Aorta (tissue), 5 donors: ENCODE measurements around the gene ACSS2. TPM values are rescaled to one million over a fixed set of nuclear protein-coding genes. Genes with fewer than 3 reads are reported as not detected.

Experiments used
- ATAC-seq: fragments of 200-7000 bp; cut with Tn5 transposase; one replicate; pipeline ENCODE4 v1.9.1; 2022; ENCODE audit warnings: moderate library complexity; ENCODE audit not compliant: low FRiP score
- DNase-seq, 2 donors: peaks; one replicate each; pipeline ENCODE4 v3.0.0-alpha.2; 2020
- H3K27ac ChIP-seq, 2 donors: one replicate each; pipeline ENCODE4 v1.5.1; 2013; ENCODE audit warnings: low read length in 2 of 2, mild to moderate bottlenecking in 2 of 2, moderate library complexity in 2 of 2, control low read depth in 1 of 2, inconsistent platforms in 1 of 2, low read depth in 1 of 2
- H3K27me3 ChIP-seq, 2 donors: one replicate each; pipeline ENCODE4 v1.6.1; 2013; ENCODE audit warnings: control low read depth in 1 of 2, low read length in 1 of 2, mild to moderate bottlenecking in 1 of 2, moderate library complexity in 1 of 2; ENCODE audit not compliant: insufficient read depth in 2 of 2, control insufficient read depth in 1 of 2
- H3K36me3 ChIP-seq, 2 donors: one replicate each; pipeline ENCODE4 v1.6.1; 2013; ENCODE audit warnings: control low read depth in 1 of 2, low read length in 1 of 2, mild to moderate bottlenecking in 1 of 2; ENCODE audit not compliant: insufficient read depth in 2 of 2, control insufficient read depth in 1 of 2
- H3K4me1 ChIP-seq, 2 donors: one replicate each; pipeline ENCODE4 v1.6.1; 2013; ENCODE audit warnings: low read length in 2 of 2, control low read depth in 1 of 2, mild to moderate bottlenecking in 1 of 2, moderate library complexity in 1 of 2; ENCODE audit not compliant: insufficient read depth in 2 of 2, control insufficient read depth in 1 of 2
- H3K4me3 ChIP-seq, 2 donors: one replicate each; pipeline ENCODE4 v1.5.1; 2013; ENCODE audit warnings: low read length in 2 of 2, control low read depth in 1 of 2, mild to moderate bottlenecking in 1 of 2
- H3K9me3 ChIP-seq: one replicate; pipeline ENCODE4 v1.6.1; 2013; ENCODE audit warnings: mild to moderate bottlenecking, low read length; ENCODE audit not compliant: control insufficient read depth
- WGBS, 2 donors: extraction: QIAGEN DNeasy Blood & Tissue Kit; methylation state at CpG; one replicate each; pipeline ENCODE4 v1.1.7; 2013; 5-methylcytosine and 5-hydroxymethylcytosine counted together
- intact Hi-C, 2 donors: fragments of 100-400 bp; cut with DNase I; formaldehyde crosslinking; loops; one replicate each; pipeline versions ENCODE4 v1.14.2 to v1.15.0; 2022
- polyA plus RNA-seq, 2 donors: library from polyadenylated mRNA; stranded (reverse); fragments of 200-250 nt; gene quantifications; one replicate each; pipeline ENCODE4 v1.2.3, GENCODE V29; 2013
- total RNA-seq, 2 donors: library from RNA; stranded (reverse); fragmentation: NEBNext Ultra II Directional; extraction: Animal tissue kit (Norgen Biotek cat#: 25700); gene quantifications; one replicate each; pipeline ENCODE4 v1.2.1, GENCODE V29; 2021
- donor health status: healthy with polysubstance abuse.
- donor health status: Bipolar disorder and iron deficiency.
- donor health status: DM: no; HTN: no; CAD: no.
- donor health status: DM: no; HTN: no; CAD: no.
- donor health status: DM: yes; HTN: yes; CAD: no.

ACSS2 gene
- total and polyA plus RNA-seq, 4 donors = 59.4 to 99.0 (median 76.1) TPM

DNA sequence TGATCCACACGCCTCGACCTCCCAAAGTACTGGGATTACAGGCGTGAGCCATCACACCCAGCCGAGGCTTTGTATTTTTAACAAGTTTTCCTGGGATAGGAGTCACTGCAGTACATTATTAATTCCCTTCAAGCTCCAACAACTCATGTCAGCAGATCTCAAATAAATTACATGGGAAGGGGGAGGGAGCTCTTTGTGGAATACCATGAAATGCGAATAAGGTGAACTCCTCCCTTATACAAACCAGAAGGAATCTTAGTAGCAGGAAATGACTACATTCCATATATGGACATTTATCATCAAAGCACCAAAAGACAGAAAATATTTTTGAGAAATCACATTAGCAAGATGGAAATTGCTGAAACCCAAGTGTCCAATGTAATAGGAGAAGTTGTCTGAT, 76.3 kb downstream of the ACSS2 start:
- H3K27me3 ChIP-seq = no peaks in the 10 kb centered on the region
- no peak overlapping the region for H3K4me3 ChIP-seq
- H3K4me1 ChIP-seq = no peaks in the 10 kb centered on the region
- 71 to 78% methylated on average over 5 of the region's 5 CpGs for WGBS, 2 donors
- intact Hi-C loops = no loop called here
- no peaks in the 10 kb centered on the region for H3K9me3 ChIP-seq
- no peaks in the 10 kb centered on the region for H3K36me3 ChIP-seq
- DNase-seq (no peak), ATAC-seq (no peak)
- no peak overlapping the region for H3K27ac ChIP-seq

DNA sequence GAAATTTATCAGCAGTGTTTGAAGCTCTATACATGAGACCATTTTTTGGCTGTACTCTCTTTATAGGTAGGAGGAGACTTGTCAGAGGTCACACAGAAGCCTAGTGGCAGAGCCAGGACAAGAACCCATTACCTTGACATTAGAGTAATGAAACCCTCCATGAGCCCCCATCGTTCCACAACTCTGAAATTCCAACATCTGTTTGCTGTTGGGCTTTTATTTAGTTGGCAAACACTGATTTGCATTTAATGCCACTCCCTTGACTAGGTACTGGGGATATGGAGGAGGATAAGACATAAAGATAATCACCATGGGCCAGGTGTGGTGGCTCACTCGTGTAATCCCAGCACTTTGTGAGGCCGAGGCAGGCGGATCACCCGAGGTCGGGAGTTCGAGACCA, 77.5 kb downstream of the ACSS2 start:
- intact Hi-C loops = loop anchor here in 1 of 2 donors (2.0 kb wide), 1 partner anchor 79 kb away; no protein-coding TSS in a partner anchor
- Histone ChIP-seq H3K4me3 (no peak overlapping the region), H3K9me3 (no peaks in the 10 kb centered on the region), H3K36me3 (no peaks in the 10 kb centered on the region), H3K4me1 (no peaks in the 10 kb centered on the region), H3K27ac (no peak overlapping the region), H3K27me3 (no peaks in the 10 kb centered on the region)
- 92 to 93% methylated on average over 7 of the region's 7 CpGs for WGBS, 2 donors
- DNase-seq (no peak), ATAC-seq (no peak)

DNA sequence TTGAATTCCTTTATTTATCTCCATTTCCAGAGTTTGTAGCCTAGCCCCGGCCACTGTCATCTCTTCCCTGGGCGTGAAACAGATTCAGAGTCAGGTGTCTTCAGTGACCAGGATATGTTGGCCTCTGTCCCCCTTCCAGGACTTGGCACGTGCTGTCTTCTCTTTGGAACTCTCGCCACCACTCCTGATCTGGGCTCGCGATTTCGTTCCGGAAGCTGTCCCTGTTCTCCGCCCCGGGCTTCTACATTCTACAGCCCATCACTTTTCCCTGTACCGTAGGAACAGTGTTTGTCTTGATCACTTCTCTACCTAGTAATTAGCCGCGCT, 78.5 kb downstream of the ACSS2 start:
- Histone ChIP-seq H3K27ac (no peak overlapping the region), H3K27me3 (no peaks in the 10 kb centered on the region), H3K36me3 (no peaks in the 10 kb centered on the region), H3K9me3 (no peaks in the 10 kb centered on the region), H3K4me1 (no peaks in the 10 kb centered on the region), H3K4me3 (peak overlapping the region; percentile 21 to 37)
- no peak for DNase-seq
- 5% methylated on average over 13 of the region's 13 CpGs for WGBS, 2 donors
- intact Hi-C loops = loop anchor here (1.0 to 5.0 kb wide), 4 partner anchors 48 to 137 kb away; partner anchors contain the start of gene TRPC4AP (in 1 of the 2)
- ATAC-seq = no peak

DNA sequence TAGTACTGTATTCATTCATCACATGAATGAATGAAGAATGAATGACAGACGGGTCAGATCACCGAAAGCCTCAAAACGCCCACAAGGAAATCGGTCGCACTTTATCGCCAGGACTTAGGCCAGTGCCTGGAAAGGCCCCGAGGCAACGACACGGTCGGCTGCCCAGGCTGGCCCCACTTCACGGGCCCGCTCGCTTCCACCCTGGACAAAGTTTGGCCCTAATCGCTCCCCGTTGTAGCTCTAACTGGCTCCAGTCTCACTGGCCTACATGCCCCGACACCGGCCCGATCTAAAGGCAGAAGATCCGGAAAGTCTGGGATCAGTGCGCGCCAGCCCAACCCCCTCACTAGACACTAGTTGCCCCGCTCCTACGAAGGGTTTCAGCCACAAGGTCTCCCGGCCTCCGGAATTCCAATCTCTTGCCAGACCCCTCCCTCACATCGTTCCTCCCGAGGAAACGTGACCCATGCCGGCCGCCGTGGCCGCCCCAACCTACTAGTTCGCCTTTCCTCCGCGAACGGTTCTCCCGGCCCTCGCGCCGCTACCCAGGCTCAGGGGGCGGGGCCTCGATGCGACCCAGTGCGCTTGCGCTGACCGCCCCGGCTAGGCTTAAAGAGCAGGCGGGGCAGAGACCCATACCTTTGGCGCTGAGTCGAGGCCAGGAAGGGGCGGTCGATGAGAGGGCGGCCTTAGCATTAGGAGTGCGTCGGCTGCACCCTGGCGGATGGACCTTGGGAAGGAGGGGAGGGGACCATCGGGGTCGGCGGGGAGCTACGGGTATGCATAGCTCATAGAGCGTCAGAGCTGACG, 79.0 kb downstream of the ACSS2 start, which contains the start of the genes GSS and MYH7B:
Gene GSS, minus strand, starts transcription at position 576 of the 810 bp plus-strand sequence. CDS start 3,954 bp downstream, outside the sequence.
Gene MYH7B, plus strand, starts transcription at position 638 of the 810 bp plus-strand sequence. CDS start 22,138 bp downstream, outside the sequence.
- H3K4me3 ChIP-seq = peak within 1 kb of the TSS; percentile 21 to 37
- peak within 1 kb of the TSS in 1 of 2 donors; percentile 62 for H3K27ac ChIP-seq
- DNase-seq (peak; percentile 99 to 100), ATAC-seq (peak; percentile 98)
- no peaks in the 10 kb centered on the region for H3K4me1 ChIP-seq
- intact Hi-C loops = loop anchor here (1.0 to 5.0 kb wide), 4 partner anchors 48 to 137 kb away; partner anchors contain the start of gene TRPC4AP (in 1 of the 2)
- 0 to 1% methylated on average over 60 to 62 of the region's 62 CpGs for WGBS, 2 donors
- no peaks in the 10 kb centered on the region for H3K9me3 ChIP-seq
- no peaks in the 10 kb centered on the region for H3K36me3 ChIP-seq
- H3K27me3 ChIP-seq = no peaks in the 10 kb centered on the region

DNA sequence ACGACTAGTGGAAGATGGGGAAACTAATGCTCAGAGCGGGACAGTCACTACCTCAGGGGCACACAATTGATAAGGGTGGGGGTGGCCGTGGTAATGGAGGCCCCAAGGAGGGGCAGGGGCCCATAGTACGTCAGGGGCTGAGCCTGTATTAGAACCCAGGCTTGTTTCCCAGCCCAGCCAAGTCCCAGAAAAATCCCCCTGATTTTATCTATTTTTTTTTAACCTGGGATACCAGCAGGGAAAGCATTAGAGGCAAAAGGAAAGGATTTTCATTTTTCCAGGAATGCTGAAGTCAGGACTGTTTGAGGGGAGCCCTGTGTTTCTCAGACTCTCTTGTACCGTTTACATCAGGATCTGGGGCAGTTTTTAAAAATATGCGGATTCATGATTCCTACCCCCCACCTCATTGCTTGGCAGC, 79.6 kb downstream of the ACSS2 start:
- H3K27ac ChIP-seq = peak overlapping the region in 1 of 2 donors; percentile 62
- intact Hi-C loops = loop anchor here in 1 of 2 donors (5.0 kb wide), 2 partner anchors 49 to 136 kb away; partner anchors contain the start of gene TRPC4AP
- ATAC-seq (no peak), DNase-seq (no peak)
- H3K4me1 ChIP-seq = no peaks in the 10 kb centered on the region
- no peaks in the 10 kb centered on the region for H3K27me3 ChIP-seq
- H3K9me3 ChIP-seq = no peaks in the 10 kb centered on the region
- 5 to 8% methylated on average over 6 of the region's 6 CpGs for WGBS, 2 donors
- peak overlapping the region; percentile 10 to 11 for H3K4me3 ChIP-seq
- H3K36me3 ChIP-seq = no peaks in the 10 kb centered on the region

DNA sequence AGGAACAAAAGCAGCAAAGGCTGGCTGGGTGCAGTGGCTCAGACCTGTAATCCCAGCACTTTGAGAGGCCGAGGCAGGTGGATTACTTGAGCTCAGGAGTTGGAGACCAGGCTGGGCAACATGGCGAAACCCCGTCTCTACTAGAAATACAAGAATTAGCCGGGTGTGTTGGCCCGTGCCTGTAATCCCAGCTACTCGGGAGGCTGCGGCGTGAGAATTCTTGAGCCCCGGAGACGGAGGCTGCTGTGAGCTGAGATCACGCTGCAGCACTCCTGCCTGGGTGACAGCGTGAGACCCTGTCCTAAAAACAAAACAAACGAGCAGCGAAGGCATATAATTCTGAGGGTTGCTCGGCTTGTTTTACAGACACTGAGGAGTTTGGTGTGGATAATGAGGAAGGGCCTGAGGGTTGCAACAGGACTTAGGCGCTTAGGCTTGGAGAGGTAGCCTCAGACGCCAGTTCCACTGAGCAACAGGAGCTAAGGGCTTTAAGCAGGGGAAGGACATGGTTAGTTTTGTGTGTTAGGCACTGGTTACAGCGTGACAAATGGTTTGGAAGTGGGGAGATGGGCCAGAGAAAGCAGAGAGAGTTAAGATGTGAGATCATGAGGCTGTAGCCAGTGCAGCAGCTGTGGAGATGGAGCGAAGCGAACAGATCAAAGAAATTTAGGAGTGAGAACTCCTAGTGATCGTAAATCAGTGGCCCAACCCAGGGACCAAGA, 80.5 kb downstream of the ACSS2 start:
- no peaks in the 10 kb centered on the region for H3K9me3 ChIP-seq
- H3K36me3 ChIP-seq = no peaks in the 10 kb centered on the region
- H3K4me3 ChIP-seq = no peak overlapping the region
- intact Hi-C loops = loop anchor here in 1 of 2 donors (5.0 kb wide), 2 partner anchors 50 to 135 kb away; partner anchors contain the start of gene TRPC4AP
- DNase-seq (no peak), ATAC-seq (no peak)
- WGBS, 2 donors = 74 to 79% methylated on average over 21 of the region's 21 CpGs
- no peaks in the 10 kb centered on the region for H3K4me1 ChIP-seq
- H3K27ac ChIP-seq = no peak overlapping the region
- no peaks in the 10 kb centered on the region for H3K27me3 ChIP-seq

DNA sequence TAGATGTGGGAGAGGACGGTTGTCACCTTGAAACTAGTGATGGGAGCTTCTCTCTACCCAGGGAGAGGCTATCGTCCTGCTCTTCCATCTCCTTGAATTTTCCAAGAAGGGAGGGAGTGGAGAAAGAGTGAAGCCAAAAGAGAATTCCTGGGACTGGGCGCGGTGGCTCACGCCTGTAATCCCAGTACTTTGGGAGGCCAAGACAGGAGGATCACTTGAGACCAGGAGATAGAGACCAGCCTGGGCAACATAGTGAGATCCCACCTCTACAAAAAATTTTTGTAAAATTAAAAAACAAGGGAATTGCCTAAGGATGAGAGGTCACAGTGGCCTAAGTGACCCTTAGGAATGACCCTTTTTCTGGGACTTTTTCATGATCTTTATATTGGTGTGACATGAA, 88.1 kb downstream of the ACSS2 start:
- intact Hi-C loops = no loop called here
- ATAC-seq = no peak
- whole genome bisulfite sequencing, 2 donors = 95 to 98% methylated on average over 5 of the region's 5 CpGs

DNA sequence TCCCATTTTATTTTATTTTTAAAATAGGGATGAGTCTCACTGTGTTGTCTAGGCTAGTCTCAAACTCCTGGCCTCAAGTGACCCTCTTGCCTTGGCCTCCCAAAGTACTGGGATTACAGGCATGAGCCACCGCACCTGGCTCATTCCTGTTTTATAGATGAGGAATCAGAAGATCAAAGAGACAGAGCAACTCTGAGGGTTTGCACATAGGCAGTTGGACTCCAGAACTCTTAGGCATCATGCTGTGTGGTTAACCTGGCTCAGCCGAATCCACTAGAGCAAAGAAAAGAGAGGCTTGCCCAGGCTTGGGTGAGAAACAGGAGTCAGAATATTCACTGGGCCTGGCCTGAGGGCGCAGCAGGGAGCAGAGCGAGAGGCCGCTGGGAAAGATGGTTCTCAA, 88.6 kb downstream of the ACSS2 start:
- H3K27me3 ChIP-seq = no peaks in the 10 kb centered on the region
- no peak overlapping the region for H3K4me3 ChIP-seq
- no peaks in the 10 kb centered on the region for H3K36me3 ChIP-seq
- ATAC-seq (no peak), DNase-seq (peak in 1 of 2 donors; percentile 7)
- no peaks in the 10 kb centered on the region for H3K9me3 ChIP-seq
- 97% methylated on average over 5 of the region's 5 CpGs for WGBS, 2 donors
- intact Hi-C loops = no loop called here
- no peaks in the 10 kb centered on the region for H3K4me1 ChIP-seq
- no peak overlapping the region for H3K27ac ChIP-seq

More for the DNA sequence above, 88.1 kb downstream of the ACSS2 start:
- DNase-seq = peak in 1 of 2 donors; percentile 8
- Histone ChIP-seq H3K4me1 (no peaks in the 10 kb centered on the region), H3K36me3 (no peaks in the 10 kb centered on the region), H3K27ac (no peak overlapping the region), H3K27me3 (no peaks in the 10 kb centered on the region), H3K9me3 (no peaks in the 10 kb centered on the region), H3K4me3 (no peak overlapping the region)
